ENCODE results near the gene NRIP3. TPM values are rescaled to one million over a fixed set of nuclear protein-coding genes. Genes with fewer than 3 reads are reported as not detected.

The NRIP3 gene
- total RNA-seq, 4 donors from 2014 or later: 1.8 to 2.9 (median 2.2) TPM

DNA sequence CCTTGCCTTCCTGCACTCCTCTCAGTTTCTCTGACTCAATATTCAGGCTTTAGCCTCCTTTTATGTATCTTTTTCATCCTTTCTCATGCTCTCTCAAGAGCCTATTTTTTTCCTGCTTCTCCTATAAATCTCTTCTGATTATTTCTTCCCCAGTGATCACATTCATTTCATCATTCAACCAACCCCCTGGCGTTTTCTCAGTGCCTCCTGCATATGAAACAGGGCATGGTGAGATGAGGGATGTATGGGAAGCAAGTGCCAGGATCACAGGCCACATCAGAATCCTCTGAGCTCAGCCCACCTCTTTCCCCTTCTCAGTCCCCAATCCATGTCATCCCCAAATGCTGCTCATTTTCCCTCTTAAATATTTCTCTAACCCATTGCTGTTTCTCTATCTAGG is 38.7 kb upstream of the NRIP3 start:
- TF ChIP-seq CTCF (IDR thresholded peaks at IDR 0.05): no peak
- no peak for TF ChIP-seq EP300 (IDR thresholded peaks at IDR 0.05)
- no peak for TF ChIP-seq POLR2AphosphoS5 (IDR thresholded peaks at IDR 0.05)
- TF ChIP-seq POLR2A (IDR thresholded peaks at IDR 0.05): no peak
- no peak overlapping the region for H3K27ac ChIP-seq
- WGBS, 2 donors (ENCODE audit: low coverage in 1 of 2): 88% methylated on average over 1 of the region's 1 CpG; no CpG with 5 or more reads in 1 of the 2 donors
- no peaks in the 10 kb centered on the region for H3K9me3 ChIP-seq
- no peak overlapping the region for H3K4me3 ChIP-seq
- H3K36me3 ChIP-seq: no peaks in the 10 kb centered on the region
- ATAC-seq: no peak
- no peaks in the 10 kb centered on the region for H3K27me3 ChIP-seq
- H3K4me1 ChIP-seq: peaks cover 0 to 15% (median 7%) of the 10 kb centered on the region in 3 donors

- Histone ChIP-seq H3K27me3 (no peaks in the 10 kb centered on the region), H3K27ac (no peak overlapping the region), H3K4me1 (peaks cover 0 to 8% (median 0%) of the 10 kb centered on the region in 3 donors), H3K4me3 (no peak overlapping the region), H3K36me3 (no peaks in the 10 kb centered on the region), H3K9me3 (no peaks in the 10 kb centered on the region)
- ATAC-seq: no peak
- no peak for TF ChIP-seq POLR2AphosphoS5 (IDR thresholded peaks at IDR 0.05)
- no peak for TF ChIP-seq EP300 (IDR thresholded peaks at IDR 0.05)
- no peak for TF ChIP-seq CTCF (IDR thresholded peaks at IDR 0.05)
- TF ChIP-seq POLR2A (IDR thresholded peaks at IDR 0.05): no peak
- WGBS, 2 donors (ENCODE audit: low coverage in 1 of 2): 100% methylated on average over 1 of the region's 2 CpGs; no CpG with 5 or more reads in 1 of the 2 donors
These were observed 37.9 kb upstream of the NRIP3 start for GRCh38 chr11:9041747-9042146.

GRCh38 chr11:9040410-9040809 is 36.6 kb upstream of the NRIP3 start:
- Histone ChIP-seq H3K27ac (no peak overlapping the region), H3K36me3 (no peaks in the 10 kb centered on the region), H3K27me3 (no peaks in the 10 kb centered on the region), H3K9me3 (no peaks in the 10 kb centered on the region), H3K4me1 (no peaks in the 10 kb centered on the region), H3K4me3 (no peak overlapping the region)
- 88% methylated on average over 9 to 10 of the region's 10 CpGs for WGBS, 2 donors (ENCODE audit: low coverage in 1 of 2)
- ATAC-seq: no peak
- TF ChIP-seq EP300 (IDR thresholded peaks at IDR 0.05) (no peak), POLR2A (IDR thresholded peaks at IDR 0.05) (no peak), POLR2AphosphoS5 (IDR thresholded peaks at IDR 0.05) (no peak), CTCF (IDR thresholded peaks at IDR 0.05) (no peak)

- ATAC-seq: no peak
- no peaks in the 10 kb centered on the region for H3K36me3 ChIP-seq
- TF ChIP-seq EP300 (IDR thresholded peaks at IDR 0.05): no peak
- no peak for TF ChIP-seq POLR2AphosphoS5 (IDR thresholded peaks at IDR 0.05)
- TF ChIP-seq POLR2A (IDR thresholded peaks at IDR 0.05): no peak
- TF ChIP-seq CTCF (IDR thresholded peaks at IDR 0.05): no peak
- no peaks in the 10 kb centered on the region for H3K4me1 ChIP-seq
- no peak overlapping the region for H3K4me3 ChIP-seq
- no peaks in the 10 kb centered on the region for H3K27me3 ChIP-seq
- WGBS, 2 donors (ENCODE audit: low coverage in 1 of 2): 97 to 100% methylated on average over 4 to 15 of the region's 19 CpGs
- no peak overlapping the region for H3K27ac ChIP-seq
- no peaks in the 10 kb centered on the region for H3K9me3 ChIP-seq
These were observed 36.1 kb upstream of the NRIP3 start for GRCh38 chr11:9039863-9040262.

DNA sequence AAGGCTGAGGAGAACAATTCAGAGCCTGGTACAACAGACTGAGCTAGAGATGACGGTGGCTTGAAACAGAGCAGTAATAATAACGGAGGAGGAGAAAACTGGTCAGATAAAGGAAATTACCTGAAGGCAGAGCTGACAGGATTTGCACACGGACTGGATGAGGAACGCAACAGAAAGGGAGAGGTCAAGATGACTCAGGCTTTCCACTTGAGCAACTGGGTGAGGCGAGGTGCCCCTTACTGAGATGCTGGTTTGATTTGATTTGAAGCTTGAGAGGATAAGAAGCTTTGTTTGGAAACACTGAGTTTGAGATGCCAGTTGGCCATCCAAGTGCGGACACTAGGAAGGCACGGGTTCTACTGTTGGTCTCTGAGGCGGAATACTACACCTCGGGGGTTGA is 35.4 kb upstream of the NRIP3 start:
- H3K27me3 ChIP-seq: no peaks in the 10 kb centered on the region
- 82 to 97% methylated on average over 6 to 7 of the region's 9 CpGs for WGBS, 2 donors (ENCODE audit: low coverage in 1 of 2)
- H3K9me3 ChIP-seq: no peaks in the 10 kb centered on the region
- no peaks in the 10 kb centered on the region for H3K4me1 ChIP-seq
- ATAC-seq: no peak
- no peaks in the 10 kb centered on the region for H3K36me3 ChIP-seq
- TF ChIP-seq EP300 (IDR thresholded peaks at IDR 0.05): no peak
- TF ChIP-seq POLR2A (IDR thresholded peaks at IDR 0.05): no peak
- no peak for TF ChIP-seq POLR2AphosphoS5 (IDR thresholded peaks at IDR 0.05)
- no peak for TF ChIP-seq CTCF (IDR thresholded peaks at IDR 0.05)
- H3K4me3 ChIP-seq: no peak overlapping the region
- no peak overlapping the region for H3K27ac ChIP-seq
